Activated CD4-positive, alpha-beta T cell treated with anti-CD3 and anti-CD28 coated beads for 4 hours (primary cell): ENCODE data around the gene CMPK2.
"Not testable (repeated sequence)": the region's sequence is repeated elsewhere in the genome, so short reads cannot be mapped to it uniquely, and the experiment has no call there.

Experiments used
- DNase-seq, 2 donors: peaks; one replicate each; pipeline ENCODE4 v3.0.0-alpha.2; 2020

The CMPK2 gene

GRCh38 chr2:6879011-6879410 is 13.3 kb upstream of the CMPK2 start:
- DNase-seq, result no peak

- DNase-seq, result no peak
Measured at GRCh38 chr2:6878549-6878948, 12.8 kb upstream of the CMPK2 start.

GRCh38 chr2:6877402-6878304 is 11.9 kb upstream of the CMPK2 start, which contains the start of gene RSAD2:
Gene RSAD2, plus strand, starts transcription at chr2:6877777. Its CDS starts 24 bp downstream, at chr2:6877801.
- DNase-seq, result peak; percentile 38 to 42

GRCh38 chr2:6876309-6876708 is 10.6 kb upstream of the CMPK2 start:
- no peak for DNase-seq

GRCh38 chr2:6874032-6874431 is 8.3 kb upstream of the CMPK2 start:
- no peak for DNase-seq

GRCh38 chr2:6872394-6872793 is 6.7 kb upstream of the CMPK2 start:
- DNase-seq, result no peak

GRCh38 chr2:6866982-6867381 is 1.3 kb upstream of the CMPK2 start:
- DNase-seq, result no peak

- peak; percentile 40 to 51 for DNase-seq
Measured at GRCh38 chr2:6866275-6866671, 566 bp upstream of the CMPK2 start.

GRCh38 chr2:6864923-6865345 is 773 bp downstream of the CMPK2 start:
- DNase-seq, result peak in 1 of 2 donors; percentile 6

GRCh38 chr2:6864231-6864754 is 1.4 kb downstream of the CMPK2 start:
- no peak for DNase-seq

GRCh38 chr2:6863792-6864191 is 1.9 kb downstream of the CMPK2 start:
- no peak for DNase-seq

- no peak for DNase-seq
Measured at GRCh38 chr2:6860296-6860695, 5.4 kb downstream of the CMPK2 start.

GRCh38 chr2:6858466-6859027 is 7.2 kb downstream of the CMPK2 start:
- not testable (repeated sequence) for DNase-seq

- DNase-seq, result no peak
Measured at GRCh38 chr2:6856548-6856920, 9.2 kb downstream of the CMPK2 start.

GRCh38 chr2:6855860-6856547 is 9.7 kb downstream of the CMPK2 start:
- no peak for DNase-seq

GRCh38 chr2:6854416-6854815 is 11.3 kb downstream of the CMPK2 start:
- no peak for DNase-seq

GRCh38 chr2:6852195-6852594 is 13.5 kb downstream of the CMPK2 start:
- DNase-seq, result no peak

- no peak for DNase-seq
Measured at GRCh38 chr2:6846967-6847681, 18.6 kb downstream of the CMPK2 start.

GRCh38 chr2:6846540-6846939 is 19.2 kb downstream of the CMPK2 start:
- no peak for DNase-seq

- DNase-seq, result no peak
Measured at GRCh38 chr2:6845903-6846302, 19.8 kb downstream of the CMPK2 start.

- DNase-seq, result no peak
Measured at GRCh38 chr2:6845312-6845711, 20.4 kb downstream of the CMPK2 start.

GRCh38 chr2:6841537-6842287 is 24.0 kb downstream of the CMPK2 start:
- no peak for DNase-seq
